Stomach smooth muscle (tissue), 2 donors: Measurements from ENCODE around the gene NACA.

Experiments
- H3K27ac ChIP-seq: one replicate; pipeline ENCODE4 v1.7.0; 2013; ENCODE audit warnings: mild to moderate bottlenecking, low read length, inconsistent platforms
- H3K27me3 ChIP-seq, 2 donors: one replicate each; pipeline ENCODE4 v1.7.0; 2013; ENCODE audit warnings: low read length in 2 of 2; ENCODE audit not compliant: insufficient read depth in 2 of 2, control insufficient read depth in 1 of 2
- H3K36me3 ChIP-seq, 2 donors: one replicate each; pipeline ENCODE4 v1.7.0; 2013; ENCODE audit warnings: low read length in 2 of 2; ENCODE audit not compliant: control insufficient read depth in 2 of 2, insufficient read depth in 2 of 2
- H3K4me1 ChIP-seq: one replicate; pipeline ENCODE4 v1.7.0; 2013; ENCODE audit warnings: low read length; ENCODE audit not compliant: control insufficient read depth, insufficient read depth
- H3K4me3 ChIP-seq, 2 donors: one replicate each; pipeline ENCODE4 v1.7.0; 2013; ENCODE audit warnings: low read length in 2 of 2
- H3K9ac ChIP-seq, 2 donors: one replicate each; pipeline ENCODE4 v1.7.0; 2013; ENCODE audit warnings: low read length in 2 of 2, mild to moderate bottlenecking in 1 of 2
- H3K9me3 ChIP-seq, 2 donors: one replicate each; pipeline ENCODE4 v1.7.0; 2013; ENCODE audit warnings: low read length in 2 of 2; ENCODE audit not compliant: control insufficient read depth in 2 of 2
- donor health status: healthy.
- donor health status: Pancreatic carcinoma.

NACA gene

DNA sequence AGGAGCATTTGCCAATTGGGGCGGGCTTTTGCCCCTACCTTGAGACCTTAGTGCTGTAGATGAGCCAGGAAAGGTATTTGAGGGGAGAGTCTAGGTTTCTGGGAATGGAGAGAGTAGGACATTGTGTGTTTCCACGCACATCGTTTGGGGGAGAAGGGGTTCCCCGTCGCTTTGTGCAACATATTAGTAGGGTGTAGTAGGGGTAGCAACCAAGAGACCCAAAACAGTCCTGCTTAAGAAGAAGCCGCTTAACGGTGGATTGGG is 36.3 kb downstream of the NACA start:
- Histone ChIP-seq H3K36me3 (peaks cover 0 to 4% of the 10 kb centered on the region in 2 donors), H3K27ac (peak overlapping the region; percentile 99), H3K4me3 (peak overlapping the region; percentile 78 to 84), H3K27me3 (no peaks in the 10 kb centered on the region), H3K9ac (peak overlapping the region; percentile 86 to 98), H3K9me3 (no peaks in the 10 kb centered on the region), H3K4me1 (peaks cover 14% of the 10 kb centered on the region)

- Histone ChIP-seq H3K4me1 (peaks cover 14% of the 10 kb centered on the region), H3K36me3 (peaks cover 0 to 4% of the 10 kb centered on the region in 2 donors), H3K27ac (peak within 1 kb of the TSS; percentile 99), H3K9me3 (no peaks in the 10 kb centered on the region), H3K4me3 (peak within 1 kb of the TSS; percentile 99 to 100), H3K9ac (peak within 1 kb of the TSS; percentile 99 to 100), H3K27me3 (no peaks in the 10 kb centered on the region)
Observed at GRCh38 chr12:56688129-56688845, 36.8 kb downstream of the NACA start, which contains the start of gene PTGES3. Gene PTGES3 (minus strand): TSS chr12:56688284. CDS start chr12:56687999, 285 bp downstream.

GRCh38 chr12:56687223-56688128 is 37.6 kb downstream of the NACA start:
- Histone ChIP-seq H3K36me3 (peaks cover 0 to 4% of the 10 kb centered on the region in 2 donors), H3K4me3 (peak overlapping the region; percentile 99 to 100), H3K9ac (peak overlapping the region; percentile 99 to 100), H3K9me3 (no peaks in the 10 kb centered on the region), H3K27me3 (no peaks in the 10 kb centered on the region), H3K4me1 (peaks cover 17% of the 10 kb centered on the region), H3K27ac (peak overlapping the region; percentile 99)

DNA sequence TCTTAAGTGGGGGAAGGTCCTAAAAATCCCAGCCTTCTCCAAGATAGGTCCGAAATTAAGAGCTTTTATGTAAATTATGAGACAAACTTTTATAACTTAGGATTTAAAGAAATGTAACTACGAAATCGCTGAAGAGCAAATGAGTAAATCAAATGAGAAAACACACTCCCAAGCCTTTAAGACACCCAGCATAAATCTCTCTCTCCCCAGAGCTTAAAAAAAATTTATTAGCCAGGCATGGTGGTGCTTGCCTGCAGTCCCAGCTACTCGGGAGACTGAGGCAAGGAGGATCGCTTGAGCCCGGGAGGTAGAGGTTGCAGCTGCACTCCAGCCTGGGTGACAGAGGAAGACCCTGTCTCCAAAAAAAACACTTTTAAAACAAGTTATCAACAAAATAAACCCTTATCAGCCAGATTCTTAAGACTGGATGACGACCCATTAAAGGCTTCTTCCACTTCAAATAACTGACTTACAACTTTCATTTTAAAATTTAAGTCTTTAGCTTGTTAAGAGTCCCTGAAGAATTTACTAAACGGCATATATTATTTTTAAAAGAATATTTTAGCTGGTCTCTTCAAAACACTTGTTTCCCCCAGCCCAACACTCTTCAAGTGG is 40.2 kb downstream of the NACA start:
- H3K9me3 ChIP-seq, result no peaks in the 10 kb centered on the region
- no peaks in the 10 kb centered on the region for H3K27me3 ChIP-seq
- peaks cover 20% of the 10 kb centered on the region for H3K4me1 ChIP-seq
- peaks cover 2 to 7% of the 10 kb centered on the region in 2 donors for H3K36me3 ChIP-seq
- H3K4me3 ChIP-seq, result peak overlapping the region; percentile 25 to 52
- H3K27ac ChIP-seq, result no peak overlapping the region
- H3K9ac ChIP-seq, result peak overlapping the region; percentile 28 to 47

GRCh38 chr12:56682323-56682722 is 42.8 kb downstream of the NACA start:
- peaks cover 14% of the 10 kb centered on the region for H3K4me1 ChIP-seq
- H3K9ac ChIP-seq, result no peak overlapping the region
- no peak overlapping the region for H3K4me3 ChIP-seq
- no peaks in the 10 kb centered on the region for H3K27me3 ChIP-seq
- peaks cover 2 to 7% of the 10 kb centered on the region in 2 donors for H3K36me3 ChIP-seq
- H3K9me3 ChIP-seq, result no peaks in the 10 kb centered on the region
- H3K27ac ChIP-seq, result no peak overlapping the region

DNA sequence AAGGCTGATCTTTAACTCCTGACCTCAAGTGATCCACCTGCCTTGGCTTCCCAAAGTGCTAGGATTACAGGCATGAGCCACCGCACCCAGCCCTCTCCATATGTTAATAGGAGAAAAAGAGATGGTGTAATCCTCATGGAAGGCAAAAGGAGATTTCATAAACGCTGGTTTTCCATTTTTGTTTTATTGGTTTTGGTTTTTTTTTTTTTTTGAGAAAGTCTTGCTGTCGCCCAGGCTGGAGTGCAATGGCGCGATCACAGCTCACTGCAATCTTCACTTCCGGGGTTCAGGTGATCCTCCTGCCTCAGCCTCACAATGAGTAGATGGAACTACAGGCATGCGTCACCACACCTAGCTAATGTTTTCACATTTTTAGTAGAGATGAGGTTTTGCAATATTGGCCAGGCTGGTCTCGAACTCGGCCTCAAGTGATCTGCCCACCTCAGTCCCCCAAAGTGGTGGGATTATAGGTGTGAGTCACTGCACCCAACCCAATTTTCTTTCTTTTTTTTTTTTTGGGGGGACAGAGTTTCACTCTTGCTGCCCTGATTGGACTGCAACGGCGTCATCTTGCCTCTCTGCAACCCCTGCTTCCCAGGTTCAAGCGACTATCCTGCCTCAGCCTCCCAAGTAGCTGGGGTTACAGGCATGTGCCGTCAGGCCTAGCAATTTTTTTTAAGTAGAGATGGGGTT is 45.1 kb downstream of the NACA start:
- Histone ChIP-seq H3K9me3 (no peaks in the 10 kb centered on the region), H3K4me3 (no peak overlapping the region), H3K27me3 (no peaks in the 10 kb centered on the region), H3K36me3 (peaks cover 2 to 7% of the 10 kb centered on the region in 2 donors), H3K27ac (no peak overlapping the region), H3K9ac (no peak overlapping the region), H3K4me1 (peaks cover 19% of the 10 kb centered on the region)

DNA sequence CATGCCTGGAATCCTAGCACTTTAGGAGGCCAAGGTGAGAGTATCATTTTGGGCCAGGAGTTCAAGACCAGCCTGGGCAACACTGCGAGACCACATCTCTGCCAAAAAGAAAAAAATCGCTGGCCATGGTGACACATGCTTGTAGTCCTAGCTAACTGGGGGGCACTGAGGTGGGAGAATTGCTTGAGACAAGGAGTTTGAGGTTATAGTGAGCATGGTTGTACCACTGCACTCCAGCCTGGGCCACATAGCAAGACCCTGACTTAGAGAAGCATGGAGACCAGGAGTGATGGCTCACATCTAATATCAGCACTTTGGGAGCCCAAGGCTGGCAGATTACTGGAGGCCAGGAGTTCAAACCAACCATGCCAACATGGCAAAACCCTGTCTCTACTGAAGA is 46.2 kb downstream of the NACA start:
- Histone ChIP-seq H3K27ac (no peak overlapping the region), H3K9me3 (no peaks in the 10 kb centered on the region), H3K27me3 (no peaks in the 10 kb centered on the region), H3K4me3 (no peak overlapping the region), H3K36me3 (peaks cover 3 to 5% of the 10 kb centered on the region in 2 donors), H3K9ac (no peak overlapping the region), H3K4me1 (peaks cover 15% of the 10 kb centered on the region)

DNA sequence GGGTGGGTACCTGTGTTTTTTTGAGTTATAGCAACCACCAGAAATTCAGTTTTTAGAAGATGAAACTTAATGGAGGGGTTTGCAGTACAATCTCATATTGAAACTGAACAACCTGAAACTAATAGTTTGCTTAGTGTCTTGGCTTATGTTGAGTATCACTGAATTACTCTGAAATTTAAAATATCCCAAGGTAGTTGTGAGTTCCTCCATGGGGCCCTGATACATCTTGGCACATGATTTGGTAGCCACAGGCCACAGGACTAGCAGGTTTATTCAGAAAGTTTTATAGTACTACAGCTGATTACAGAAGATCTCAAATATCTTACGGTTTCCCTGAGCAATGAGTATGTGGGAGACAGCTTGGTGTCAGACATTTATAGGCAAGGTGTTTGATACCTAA is 47.4 kb downstream of the NACA start:
- no peaks in the 10 kb centered on the region for H3K27me3 ChIP-seq
- no peak overlapping the region for H3K4me3 ChIP-seq
- no peaks in the 10 kb centered on the region for H3K9me3 ChIP-seq
- peaks cover 12% of the 10 kb centered on the region for H3K4me1 ChIP-seq
- H3K27ac ChIP-seq, result no peak overlapping the region
- no peak overlapping the region for H3K9ac ChIP-seq
- peaks cover 3 to 5% of the 10 kb centered on the region in 2 donors for H3K36me3 ChIP-seq

DNA sequence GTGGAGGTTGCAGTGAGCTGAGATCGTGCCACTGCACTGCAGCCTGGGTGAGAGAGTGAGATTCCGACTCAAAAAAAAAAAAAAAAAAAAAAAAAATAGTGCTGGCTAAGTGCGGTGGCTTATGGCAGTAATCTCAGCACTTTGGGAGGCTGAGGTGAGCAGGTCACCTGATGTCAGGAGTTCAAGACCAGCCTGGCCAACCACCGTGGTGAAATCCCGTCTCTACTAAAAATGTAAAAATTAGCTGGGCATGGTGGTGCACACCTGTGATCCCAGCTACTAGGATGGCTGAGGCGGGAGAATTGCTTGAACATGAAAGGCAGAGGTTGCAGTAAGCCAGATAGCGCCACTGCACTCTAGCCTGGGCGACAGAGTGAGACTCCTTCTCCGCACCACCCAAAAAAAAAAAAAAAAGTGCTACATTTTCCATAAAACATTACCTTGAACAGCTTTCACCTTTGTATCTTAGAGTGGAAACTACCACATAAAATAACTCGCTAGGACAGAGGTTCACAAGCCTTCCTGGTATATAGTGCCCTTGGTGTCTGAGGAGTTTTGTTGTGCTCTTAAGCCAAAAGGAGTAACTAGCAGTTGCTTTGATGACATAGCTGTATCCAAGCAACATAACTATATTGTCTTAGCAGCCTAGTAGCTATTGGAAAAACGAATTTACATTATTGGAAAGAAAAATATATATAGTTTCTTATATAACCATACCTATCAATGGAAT is 48.1 kb downstream of the NACA start:
- Histone ChIP-seq H3K4me1 (peaks cover 12% of the 10 kb centered on the region), H3K27ac (no peak overlapping the region), H3K4me3 (no peak overlapping the region), H3K36me3 (peaks cover 5 to 8% of the 10 kb centered on the region in 2 donors), H3K9ac (no peak overlapping the region), H3K9me3 (no peaks in the 10 kb centered on the region), H3K27me3 (no peaks in the 10 kb centered on the region)

GRCh38 chr12:56671608-56672007 is 53.5 kb downstream of the NACA start:
- no peaks in the 10 kb centered on the region for H3K27me3 ChIP-seq
- H3K9me3 ChIP-seq, result no peaks in the 10 kb centered on the region
- no peak overlapping the region for H3K27ac ChIP-seq
- peaks cover 7% of the 10 kb centered on the region for H3K4me1 ChIP-seq
- no peak overlapping the region for H3K4me3 ChIP-seq
- H3K9ac ChIP-seq, result no peak overlapping the region
- peaks cover 17 to 31% of the 10 kb centered on the region in 2 donors for H3K36me3 ChIP-seq
